Stimulated activated naive CD8-positive, alpha-beta T cell treated with anti-CD3 and anti-CD28 coated beads, Interleukin-15, Interleukin-2, amounts not matched to agents 100 ng/mL and 50 ng/mL, for 24 hours (primary cell): ENCODE data around the gene NAP1L1.
"Not testable (repeated sequence)": the region's sequence is repeated elsewhere in the genome, so short reads cannot be mapped to it uniquely, and the experiment has no call there.

Source experiments
- H3K27ac Mint-ChIP-seq: one replicate; pipeline ENCODE4 v1.8.0; 2021; ENCODE audit warnings: mild to moderate bottlenecking, mixed read lengths
- H3K27me3 Mint-ChIP-seq: one replicate; pipeline ENCODE4 v1.8.0; 2021; ENCODE audit warnings: mixed read lengths
- H3K36me3 Mint-ChIP-seq: one replicate; pipeline ENCODE4 v1.8.0; 2021; ENCODE audit warnings: low read depth, mixed read lengths
- H3K4me1 Mint-ChIP-seq: one replicate; pipeline ENCODE4 v1.8.0; 2021; ENCODE audit warnings: low read depth, mixed read lengths
- H3K4me3 Mint-ChIP-seq: one replicate; pipeline ENCODE4 v1.8.0; 2021; ENCODE audit warnings: mild to moderate bottlenecking, mixed read lengths
- H3K9me3 Mint-ChIP-seq: one replicate; pipeline ENCODE4 v1.8.0; 2021; ENCODE audit warnings: mixed read lengths

NAP1L1 gene

GRCh38 chr12:76006028-76006925 is 78.2 kb downstream of the NAP1L1 start:
- no peak overlapping the region for H3K4me3 Mint-ChIP-seq
- H3K27ac Mint-ChIP-seq: no peak overlapping the region
- no peaks in the 10 kb centered on the region for H3K36me3 Mint-ChIP-seq
- H3K27me3 Mint-ChIP-seq: peaks cover 3% of the 10 kb centered on the region
- no peaks in the 10 kb centered on the region for H3K4me1 Mint-ChIP-seq
- peaks cover 8% of the 10 kb centered on the region for H3K9me3 Mint-ChIP-seq

- peaks cover 3% of the 10 kb centered on the region for H3K4me1 Mint-ChIP-seq
- peaks cover 3% of the 10 kb centered on the region for H3K27me3 Mint-ChIP-seq
- H3K36me3 Mint-ChIP-seq: no peaks in the 10 kb centered on the region
- H3K9me3 Mint-ChIP-seq: peaks cover 8% of the 10 kb centered on the region
- H3K4me3 Mint-ChIP-seq: no peak overlapping the region
- H3K27ac Mint-ChIP-seq: no peak overlapping the region
Observed at GRCh38 chr12:76003355-76003638, 81.2 kb downstream of the NAP1L1 start.

DNA sequence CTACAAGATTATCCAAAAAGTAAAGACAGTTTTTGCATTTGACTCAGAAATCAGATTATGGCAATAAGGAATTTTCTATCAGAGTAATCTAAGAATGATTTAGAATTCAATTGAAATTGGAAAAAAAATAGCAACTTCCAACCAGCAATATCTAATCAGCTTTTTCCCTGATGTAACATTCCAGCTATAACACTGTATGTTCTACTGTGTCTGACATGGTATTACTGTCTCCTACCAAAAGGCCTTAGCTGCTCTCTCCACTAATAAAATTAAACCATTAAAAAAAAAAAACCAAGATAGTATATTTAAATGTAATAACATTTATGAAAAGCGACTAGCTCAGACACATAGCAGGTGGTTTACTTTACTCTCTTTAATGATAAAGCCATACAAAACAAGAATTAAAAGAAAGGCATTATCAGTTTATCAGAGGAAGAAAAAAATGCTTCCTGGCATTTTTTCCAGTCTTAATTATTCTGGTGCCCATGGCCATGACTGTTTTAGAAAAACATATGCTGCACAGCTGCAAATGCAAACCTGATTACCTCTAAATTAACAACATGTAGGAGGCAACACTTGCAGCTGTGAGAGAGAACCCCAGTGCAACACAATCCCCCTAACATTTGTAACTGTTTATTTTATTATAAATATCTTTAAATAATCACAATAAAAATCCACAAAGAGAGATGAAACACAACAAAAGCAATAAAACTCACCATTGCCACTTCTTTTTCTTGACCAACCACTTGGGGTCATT is 81.7 kb downstream of the NAP1L1 start:
- peaks cover 3% of the 10 kb centered on the region for H3K27me3 Mint-ChIP-seq
- H3K9me3 Mint-ChIP-seq: peaks cover 8% of the 10 kb centered on the region
- no peak overlapping the region for H3K4me3 Mint-ChIP-seq
- no peak overlapping the region for H3K27ac Mint-ChIP-seq
- H3K36me3 Mint-ChIP-seq: no peaks in the 10 kb centered on the region
- H3K4me1 Mint-ChIP-seq: peaks cover 5% of the 10 kb centered on the region

- peaks cover 41% of the 10 kb centered on the region for H3K4me1 Mint-ChIP-seq
- no peaks in the 10 kb centered on the region for H3K27me3 Mint-ChIP-seq
- no peaks in the 10 kb centered on the region for H3K36me3 Mint-ChIP-seq
- no peak overlapping the region for H3K4me3 Mint-ChIP-seq
- H3K27ac Mint-ChIP-seq: no peak overlapping the region
- no peaks in the 10 kb centered on the region for H3K9me3 Mint-ChIP-seq
Observed at GRCh38 chr12:75998292-75999063, 86.0 kb downstream of the NAP1L1 start.

GRCh38 chr12:75997658-75998057 is 86.8 kb downstream of the NAP1L1 start:
- no peaks in the 10 kb centered on the region for H3K27me3 Mint-ChIP-seq
- H3K27ac Mint-ChIP-seq: no peak overlapping the region
- H3K4me3 Mint-ChIP-seq: no peak overlapping the region
- H3K4me1 Mint-ChIP-seq: peaks cover 49% of the 10 kb centered on the region
- H3K9me3 Mint-ChIP-seq: no peaks in the 10 kb centered on the region
- no peaks in the 10 kb centered on the region for H3K36me3 Mint-ChIP-seq

- Mint-ChIP-seq H3K4me3 (no peak overlapping the region), H3K27ac (no peak overlapping the region), H3K36me3 (no peaks in the 10 kb centered on the region), H3K27me3 (no peaks in the 10 kb centered on the region), H3K4me1 (peaks cover 51% of the 10 kb centered on the region), H3K9me3 (no peaks in the 10 kb centered on the region)
Observed at GRCh38 chr12:75996861-75997447, 87.5 kb downstream of the NAP1L1 start.

DNA sequence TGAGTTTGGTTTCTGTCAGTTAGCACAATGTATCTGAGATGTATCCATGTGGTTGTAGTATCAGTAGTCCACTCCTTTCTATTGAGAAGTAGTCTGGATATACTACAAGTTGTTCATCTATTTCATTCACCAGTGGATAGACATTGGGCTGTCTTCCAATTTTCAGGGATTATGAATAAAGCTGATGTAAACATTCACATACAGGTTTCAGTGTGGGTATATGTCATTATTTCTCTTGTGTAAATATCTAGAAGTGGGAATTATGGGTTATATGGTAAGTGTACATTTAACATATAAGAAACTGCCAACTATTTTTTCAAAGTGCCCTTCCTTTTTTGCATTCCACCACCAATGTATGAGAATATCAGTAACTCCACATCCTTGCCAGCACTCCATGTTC is 88.8 kb downstream of the NAP1L1 start:
- Mint-ChIP-seq H3K27ac (peak overlapping the region; percentile 67), H3K27me3 (no peaks in the 10 kb centered on the region), H3K4me3 (no peak overlapping the region), H3K36me3 (no peaks in the 10 kb centered on the region), H3K4me1 (peaks cover 59% of the 10 kb centered on the region), H3K9me3 (no peaks in the 10 kb centered on the region)

DNA sequence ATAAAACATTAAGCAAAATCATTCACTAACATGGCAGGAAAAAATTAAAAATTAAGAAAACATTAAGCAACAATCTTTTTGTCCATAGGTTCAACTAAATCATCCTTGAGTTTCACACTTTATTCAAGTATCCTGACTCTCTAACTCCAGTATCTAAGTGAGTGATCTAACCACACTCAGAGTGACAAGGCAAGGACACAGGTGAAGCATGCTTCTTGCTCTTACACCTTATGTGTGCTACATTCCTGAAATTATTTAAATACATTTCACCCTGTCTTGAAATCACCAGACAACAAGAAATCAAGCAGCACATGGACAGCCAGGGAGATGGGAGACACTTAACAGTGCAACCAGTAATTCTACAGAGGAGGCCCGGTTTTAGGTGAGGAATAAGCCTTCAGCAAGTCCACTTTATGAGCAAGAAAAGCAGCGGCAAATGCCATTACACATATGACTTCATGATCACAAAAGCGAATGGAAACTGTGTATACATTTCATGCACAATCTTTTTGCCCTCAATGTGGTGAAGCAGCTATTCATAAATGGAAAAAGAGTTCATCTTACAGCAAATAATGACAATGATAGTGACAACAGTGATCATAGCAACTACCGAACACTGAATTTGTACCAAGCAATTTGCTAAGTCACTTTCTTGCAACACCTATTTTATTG is 90.3 kb downstream of the NAP1L1 start:
- Mint-ChIP-seq H3K27me3 (no peaks in the 10 kb centered on the region), H3K4me3 (peak overlapping the region; percentile 49), H3K9me3 (no peaks in the 10 kb centered on the region), H3K36me3 (no peaks in the 10 kb centered on the region), H3K27ac (peak overlapping the region; percentile 91), H3K4me1 (peaks cover 58% of the 10 kb centered on the region)

DNA sequence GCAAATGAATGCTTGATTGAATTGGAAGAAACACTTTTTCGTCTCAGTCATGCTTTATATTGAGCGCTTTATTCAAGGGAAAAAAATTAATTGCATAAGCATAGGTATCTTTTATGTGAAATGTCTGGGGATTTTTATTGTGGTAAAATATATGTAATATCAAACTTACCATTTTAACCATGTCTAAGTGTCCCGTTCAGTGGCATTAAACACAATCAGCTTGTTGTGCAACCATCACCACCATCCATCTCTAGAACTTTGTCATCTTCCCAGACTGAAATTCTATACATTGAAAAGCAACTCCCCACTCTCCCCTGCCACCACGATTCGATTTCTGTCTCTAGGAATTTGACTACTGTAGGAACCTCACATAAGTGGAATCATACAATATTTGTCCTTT is 92.7 kb downstream of the NAP1L1 start:
- Mint-ChIP-seq H3K4me1 (peaks cover 50% of the 10 kb centered on the region), H3K4me3 (no peak overlapping the region), H3K27ac (no peak overlapping the region), H3K36me3 (peaks cover 6% of the 10 kb centered on the region), H3K27me3 (no peaks in the 10 kb centered on the region), H3K9me3 (no peaks in the 10 kb centered on the region)

DNA sequence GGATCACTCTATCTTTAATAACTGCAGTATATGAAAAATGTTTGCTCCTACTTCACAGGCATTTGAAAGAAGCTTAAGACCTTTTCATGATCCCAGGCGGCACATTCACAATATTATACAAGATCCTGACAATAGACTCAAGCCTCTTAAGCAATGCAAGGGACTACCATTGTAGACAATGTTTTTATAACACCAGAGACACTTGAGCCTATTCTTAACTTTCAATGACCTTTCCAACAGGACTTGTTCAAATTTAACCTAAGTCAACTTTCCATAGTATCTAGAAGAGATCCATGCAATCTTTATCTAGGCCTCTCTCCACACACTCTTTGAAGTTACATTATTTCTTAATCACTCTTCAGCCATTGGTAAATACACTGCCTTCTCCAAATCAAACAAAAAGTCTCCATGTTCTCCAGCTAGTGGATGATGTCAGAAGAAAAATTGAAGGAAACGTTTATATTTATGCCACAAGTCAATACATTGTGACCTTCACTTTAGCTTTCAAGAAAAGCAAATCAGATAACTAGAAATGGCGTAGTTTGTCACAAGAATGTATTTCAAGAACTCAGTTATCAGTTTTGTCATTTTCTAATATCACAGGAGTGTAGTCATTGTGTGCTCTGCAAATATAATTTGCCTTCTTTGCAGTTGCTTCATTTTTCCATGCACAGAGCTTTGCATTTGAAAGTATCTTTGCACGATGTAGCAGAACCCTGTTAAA is 94.1 kb downstream of the NAP1L1 start:
- H3K4me1 Mint-ChIP-seq: peaks cover 52% of the 10 kb centered on the region
- H3K27me3 Mint-ChIP-seq: no peaks in the 10 kb centered on the region
- H3K4me3 Mint-ChIP-seq: no peak overlapping the region
- H3K27ac Mint-ChIP-seq: no peak overlapping the region
- no peaks in the 10 kb centered on the region for H3K9me3 Mint-ChIP-seq
- H3K36me3 Mint-ChIP-seq: peaks cover 6% of the 10 kb centered on the region

- not testable (repeated sequence) for H3K27ac Mint-ChIP-seq, H3K27me3 Mint-ChIP-seq, H3K4me3 Mint-ChIP-seq, H3K9me3 Mint-ChIP-seq, H3K36me3 Mint-ChIP-seq
- H3K4me1 Mint-ChIP-seq: peaks cover 53% of the 10 kb centered on the region
Observed at GRCh38 chr12:75987709-75988108, 96.8 kb downstream of the NAP1L1 start.
